ENCODE results near the gene SERTAD3. TPM values are rescaled to one million over a fixed set of nuclear protein-coding genes. Genes with fewer than 3 reads are reported as not detected.
"Not testable (repeated sequence)": the region's sequence is repeated elsewhere in the genome, so short reads cannot be mapped to it uniquely, and the experiment has no call there.

The SERTAD3 gene
- total RNA-seq: 20.7 TPM

- Histone ChIP-seq H3K4me1 (ENCODE audit: insufficient read depth, low read length) (peaks cover 22% of the 10 kb centered on the region), H3K9me3 (ENCODE audit: low read depth, low read length) (no peaks in the 10 kb centered on the region), H3K27me3 (ENCODE audit: insufficient read depth, low read length) (no peaks in the 10 kb centered on the region), H3K4me3 (ENCODE audit: low read length) (peak within 1 kb of the TSS; percentile 99)
Observed at GRCh38 chr19:40444000-40444824, at the start of gene SERTAD3. Gene SERTAD3, minus strand, starts transcription at chr19:40444335. Its CDS starts 2,255 bp downstream, at chr19:40442080.

GRCh38 chr19:40493778-40494177, 49.6 kb upstream of the SERTAD3 start:
- Histone ChIP-seq H3K4me1 (ENCODE audit: insufficient read depth, low read length) (no peaks in the 10 kb centered on the region), H3K27me3 (ENCODE audit: insufficient read depth, low read length) (no peaks in the 10 kb centered on the region), H3K4me3 (ENCODE audit: low read length) (no peak overlapping the region), H3K9me3 (ENCODE audit: low read depth, low read length) (no peaks in the 10 kb centered on the region)

GRCh38 chr19:40492274-40492673, 48.1 kb upstream of the SERTAD3 start:
- peaks cover 3% of the 10 kb centered on the region for H3K27me3 ChIP-seq (ENCODE audit: insufficient read depth, low read length)

GRCh38 chr19:40489882-40490230, 45.7 kb upstream of the SERTAD3 start:
- no peaks in the 10 kb centered on the region for H3K9me3 ChIP-seq (ENCODE audit: low read depth, low read length)
- no peak overlapping the region for H3K4me3 ChIP-seq (ENCODE audit: low read length)
- H3K4me1 ChIP-seq (ENCODE audit: insufficient read depth, low read length): peaks cover 6% of the 10 kb centered on the region
- peaks cover 3% of the 10 kb centered on the region for H3K27me3 ChIP-seq (ENCODE audit: insufficient read depth, low read length)

More at GRCh38 chr19:40492274-40492673, 48.1 kb upstream of the SERTAD3 start:
- Histone ChIP-seq H3K9me3 (ENCODE audit: low read depth, low read length) (no peaks in the 10 kb centered on the region), H3K4me1 (ENCODE audit: insufficient read depth, low read length) (peaks cover 6% of the 10 kb centered on the region), H3K4me3 (ENCODE audit: low read length) (no peak overlapping the region)

GRCh38 chr19:40486017-40486416, 41.9 kb upstream of the SERTAD3 start:
- no peak overlapping the region for H3K4me3 ChIP-seq (ENCODE audit: low read length)
- no peaks in the 10 kb centered on the region for H3K9me3 ChIP-seq (ENCODE audit: low read depth, low read length)
- peaks cover 6% of the 10 kb centered on the region for H3K4me1 ChIP-seq (ENCODE audit: insufficient read depth, low read length)
- peaks cover 3% of the 10 kb centered on the region for H3K27me3 ChIP-seq (ENCODE audit: insufficient read depth, low read length)

GRCh38 chr19:40475878-40476644, 31.9 kb upstream of the SERTAD3 start:
- H3K4me1 ChIP-seq (ENCODE audit: insufficient read depth, low read length); H3K27me3 ChIP-seq (ENCODE audit: insufficient read depth, low read length); H3K9me3 ChIP-seq (ENCODE audit: low read depth, low read length); H3K4me3 ChIP-seq (ENCODE audit: low read length): not testable (repeated sequence)

GRCh38 chr19:40474737-40475136, 30.6 kb upstream of the SERTAD3 start:
- Histone ChIP-seq H3K9me3 (ENCODE audit: low read depth, low read length) (no peaks in the 10 kb centered on the region), H3K4me1 (ENCODE audit: insufficient read depth, low read length) (no peaks in the 10 kb centered on the region), H3K4me3 (ENCODE audit: low read length) (no peak overlapping the region), H3K27me3 (ENCODE audit: insufficient read depth, low read length) (no peaks in the 10 kb centered on the region)

GRCh38 chr19:40472516-40472915, 28.4 kb upstream of the SERTAD3 start:
- Histone ChIP-seq H3K9me3 (ENCODE audit: low read depth, low read length) (no peaks in the 10 kb centered on the region), H3K4me3 (ENCODE audit: low read length) (no peak overlapping the region), H3K4me1 (ENCODE audit: insufficient read depth, low read length) (peaks cover under 1% of the 10 kb centered on the region), H3K27me3 (ENCODE audit: insufficient read depth, low read length) (peaks cover 5% of the 10 kb centered on the region)

GRCh38 chr19:40471111-40471510, 27.0 kb upstream of the SERTAD3 start:
- Histone ChIP-seq H3K9me3 (ENCODE audit: low read depth, low read length) (no peaks in the 10 kb centered on the region), H3K27me3 (ENCODE audit: insufficient read depth, low read length) (peaks cover 13% of the 10 kb centered on the region), H3K4me1 (ENCODE audit: insufficient read depth, low read length) (peaks cover 12% of the 10 kb centered on the region), H3K4me3 (ENCODE audit: low read length) (no peak overlapping the region)

GRCh38 chr19:40469011-40469410, 24.9 kb upstream of the SERTAD3 start:
- Histone ChIP-seq H3K9me3 (ENCODE audit: low read depth, low read length) (no peaks in the 10 kb centered on the region), H3K4me1 (ENCODE audit: insufficient read depth, low read length) (peaks cover 31% of the 10 kb centered on the region), H3K4me3 (ENCODE audit: low read length) (no peak overlapping the region), H3K27me3 (ENCODE audit: insufficient read depth, low read length) (peaks cover 13% of the 10 kb centered on the region)

GRCh38 chr19:40466985-40467734, 23.0 kb upstream of the SERTAD3 start, which contains the start of gene SPTBN4:
Gene SPTBN4, plus strand, starts transcription at chr19:40467001. Its CDS starts 5,621 bp downstream, at chr19:40472622.
- Histone ChIP-seq H3K27me3 (ENCODE audit: insufficient read depth, low read length) (peaks cover 13% of the 10 kb centered on the region), H3K4me1 (ENCODE audit: insufficient read depth, low read length) (peaks cover 47% of the 10 kb centered on the region), H3K4me3 (ENCODE audit: low read length) (peak within 1 kb of the TSS; percentile 10), H3K9me3 (ENCODE audit: low read depth, low read length) (no peaks in the 10 kb centered on the region)

GRCh38 chr19:40466219-40466984, 22.3 kb upstream of the SERTAD3 start:
- peaks cover 55% of the 10 kb centered on the region for H3K4me1 ChIP-seq (ENCODE audit: insufficient read depth, low read length)
- H3K4me3 ChIP-seq (ENCODE audit: low read length): peak overlapping the region; percentile 10
- H3K27me3 ChIP-seq (ENCODE audit: insufficient read depth, low read length): peaks cover 13% of the 10 kb centered on the region
- no peaks in the 10 kb centered on the region for H3K9me3 ChIP-seq (ENCODE audit: low read depth, low read length)

GRCh38 chr19:40465557-40466218, 21.6 kb upstream of the SERTAD3 start, which contains the start of gene BLVRB:
Gene BLVRB, minus strand, starts transcription at chr19:40465745. Its CDS starts 57 bp downstream, at chr19:40465688.
- Histone ChIP-seq H3K4me3 (ENCODE audit: low read length) (peak within 1 kb of the TSS; percentile 46), H3K9me3 (ENCODE audit: low read depth, low read length) (no peaks in the 10 kb centered on the region), H3K27me3 (ENCODE audit: insufficient read depth, low read length) (peaks cover 13% of the 10 kb centered on the region), H3K4me1 (ENCODE audit: insufficient read depth, low read length) (peaks cover 62% of the 10 kb centered on the region)
